ENCODE results near the gene LYG1.
"Not testable (repeated sequence)": the region's sequence is repeated elsewhere in the genome, so short reads cannot be mapped to it uniquely, and the experiment has no call there.

Gene LYG1

DNA sequence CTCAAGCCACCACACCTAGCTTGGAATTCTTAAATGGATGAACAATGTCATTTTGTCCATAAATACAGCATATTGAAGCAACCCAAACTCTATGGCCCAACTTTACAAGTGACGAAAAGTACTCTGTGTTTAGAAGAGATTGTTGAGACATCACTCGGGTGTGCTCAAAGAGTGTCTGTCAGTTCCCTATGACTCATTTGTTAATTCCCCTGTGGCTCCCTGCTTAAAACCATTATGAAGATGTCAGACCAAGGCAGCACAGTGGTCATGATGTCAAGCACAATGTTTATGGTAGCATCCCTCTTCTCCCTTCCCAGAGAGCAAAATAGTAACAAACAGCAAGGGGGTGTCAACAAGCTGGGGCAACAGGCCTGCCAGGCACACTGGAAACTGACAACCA is 3.0 kb downstream of the LYG1 start:
- Histone ChIP-seq H3K4me3 (no peak overlapping the region), H3K27ac (no peak overlapping the region)
- TF ChIP-seq, protein P1, sequence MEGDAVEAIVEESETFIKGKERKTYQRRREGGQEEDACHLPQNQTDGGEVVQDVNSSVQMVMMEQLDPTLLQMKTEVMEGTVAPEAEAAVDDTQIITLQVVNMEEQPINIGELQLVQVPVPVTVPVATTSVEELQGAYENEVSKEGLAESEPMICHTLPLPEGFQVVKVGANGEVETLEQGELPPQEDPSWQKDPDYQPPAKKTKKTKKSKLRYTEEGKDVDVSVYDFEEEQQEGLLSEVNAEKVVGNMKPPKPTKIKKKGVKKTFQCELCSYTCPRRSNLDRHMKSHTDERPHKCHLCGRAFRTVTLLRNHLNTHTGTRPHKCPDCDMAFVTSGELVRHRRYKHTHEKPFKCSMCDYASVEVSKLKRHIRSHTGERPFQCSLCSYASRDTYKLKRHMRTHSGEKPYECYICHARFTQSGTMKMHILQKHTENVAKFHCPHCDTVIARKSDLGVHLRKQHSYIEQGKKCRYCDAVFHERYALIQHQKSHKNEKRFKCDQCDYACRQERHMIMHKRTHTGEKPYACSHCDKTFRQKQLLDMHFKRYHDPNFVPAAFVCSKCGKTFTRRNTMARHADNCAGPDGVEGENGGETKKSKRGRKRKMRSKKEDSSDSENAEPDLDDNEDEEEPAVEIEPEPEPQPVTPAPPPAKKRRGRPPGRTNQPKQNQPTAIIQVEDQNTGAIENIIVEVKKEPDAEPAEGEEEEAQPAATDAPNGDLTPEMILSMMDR (IDR thresholded peaks at IDR 0.05), result no peak
- DNase-seq (ENCODE audit: low spot score), result no peak

DNA sequence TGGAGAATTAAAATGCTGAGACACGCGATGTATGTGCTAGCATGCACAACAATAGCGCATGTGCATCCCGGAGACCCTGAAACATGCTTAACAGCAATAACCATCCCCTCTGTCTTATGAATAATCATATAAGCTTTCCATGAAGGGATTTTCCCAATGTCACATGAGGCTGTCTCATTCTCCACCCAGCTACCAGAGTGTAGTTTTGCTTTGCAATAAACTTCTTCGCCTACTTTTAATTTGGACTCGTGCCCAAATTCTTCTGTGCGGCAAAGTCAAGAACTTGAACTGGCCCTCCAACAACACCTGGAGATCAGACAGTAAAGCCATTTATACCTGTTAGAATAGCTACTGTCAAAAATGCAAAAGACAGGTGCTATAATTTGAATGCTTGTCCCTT is 15.5 kb downstream of the LYG1 start:
- no peak overlapping the region for H3K27ac ChIP-seq
- DNase-seq (ENCODE audit: low spot score), result no peak

DNA sequence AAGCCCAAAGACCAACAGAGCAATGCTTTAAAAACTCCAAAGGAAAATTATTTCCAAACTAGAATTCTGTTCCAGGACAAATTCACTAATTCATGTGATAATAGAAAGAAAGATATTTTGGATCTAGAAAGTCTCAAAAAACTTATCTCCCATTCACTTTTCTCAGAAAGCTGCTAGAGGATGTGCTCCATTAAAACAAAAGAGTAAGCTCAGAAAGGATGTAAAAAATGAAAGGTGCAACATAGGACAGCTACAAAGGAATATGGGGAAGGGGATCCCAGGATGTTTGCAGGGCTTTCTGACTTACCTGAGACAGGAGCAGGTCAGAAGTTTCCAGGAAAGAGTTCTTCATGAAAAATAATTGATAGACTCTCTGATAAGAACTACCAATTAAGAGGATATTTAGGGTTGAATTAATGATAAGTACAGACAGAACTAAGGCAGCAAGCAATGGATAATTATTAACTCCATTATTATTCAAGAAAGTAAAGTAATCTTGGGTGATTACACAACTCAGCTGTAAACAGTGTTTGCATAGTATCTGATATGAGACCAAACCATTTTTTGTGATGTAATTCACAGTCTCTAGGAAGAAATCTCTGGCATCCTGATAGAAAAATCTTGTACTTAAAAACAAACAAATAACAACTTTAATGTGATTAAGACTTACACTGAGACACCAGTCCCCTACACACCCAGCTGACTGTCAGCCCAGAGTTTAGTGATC is 20.9 kb downstream of the LYG1 start:
- Histone ChIP-seq H3K4me3 (no peak overlapping the region), H3K27ac (no peak overlapping the region)
- TF ChIP-seq, protein P1 (IDR thresholded peaks at IDR 0.05), result no peak
- no peak for DNase-seq (ENCODE audit: low spot score)

More for the DNA sequence above, 15.5 kb downstream of the LYG1 start:
- no peak overlapping the region for H3K4me3 ChIP-seq
- TF ChIP-seq, protein P1 (IDR thresholded peaks at IDR 0.05), result no peak

DNA sequence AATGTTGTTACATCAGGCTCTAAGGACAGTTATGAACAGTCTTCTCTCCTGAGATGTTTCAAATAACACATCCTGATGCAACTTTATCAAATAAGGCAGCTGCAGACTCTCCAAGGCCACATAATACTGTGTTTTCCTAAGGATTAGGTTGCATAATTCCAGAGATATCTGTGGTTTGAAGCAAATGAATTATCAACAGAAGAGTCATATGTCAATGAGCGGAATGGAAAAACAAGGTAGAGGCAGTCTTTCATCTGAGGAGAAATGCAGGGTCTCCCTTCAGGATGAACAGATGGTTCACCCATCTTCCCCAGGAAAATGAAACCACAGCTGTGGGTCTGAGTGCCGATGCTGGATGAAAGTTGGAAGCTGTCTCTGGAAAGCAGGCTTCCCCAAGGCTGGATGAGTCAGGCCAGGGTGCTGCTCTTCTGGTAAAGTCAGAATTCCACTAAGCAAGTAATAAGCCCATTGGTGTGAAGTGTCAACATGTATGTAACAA is 22.2 kb downstream of the LYG1 start:
- H3K4me3 ChIP-seq, result no peak overlapping the region
- TF ChIP-seq, protein P1 (IDR thresholded peaks at IDR 0.05), result no peak
- H3K27ac ChIP-seq, result no peak overlapping the region
- DNase-seq (ENCODE audit: low spot score), result no peak

DNA sequence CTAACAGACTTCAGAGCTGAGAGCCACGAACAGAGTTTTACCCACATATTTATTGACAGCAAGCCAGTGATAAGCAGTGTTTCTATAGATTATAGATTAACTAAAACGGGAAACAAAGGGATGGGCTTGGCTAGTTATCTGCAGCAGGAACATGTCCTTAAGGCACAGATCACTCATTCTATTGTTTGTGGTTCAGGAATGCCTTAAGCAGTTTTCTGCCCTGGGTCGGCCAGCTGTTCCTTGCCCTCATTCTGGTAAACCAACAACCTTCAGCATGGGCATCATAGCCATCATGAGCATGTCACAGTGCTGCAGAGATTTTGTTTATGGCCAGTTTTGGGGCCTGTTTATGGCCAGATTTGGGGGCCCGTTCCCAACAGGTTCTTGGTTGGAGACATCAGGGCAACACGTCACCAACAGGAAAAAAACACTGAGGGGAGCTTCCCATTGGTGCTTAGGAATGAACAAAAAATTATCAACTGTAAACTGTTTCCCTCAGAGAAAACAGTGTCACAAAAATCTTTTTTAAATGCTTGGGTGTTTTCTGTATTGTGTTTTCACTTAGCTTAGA is 22.7 kb downstream of the LYG1 start:
- not testable (repeated sequence) for H3K4me3 ChIP-seq; H3K27ac ChIP-seq; DNase-seq (ENCODE audit: low spot score)

GRCh38 chr2:99275882-99276281 is 25.1 kb downstream of the LYG1 start:
- Histone ChIP-seq H3K27ac (no peak overlapping the region), H3K4me3 (no peak overlapping the region)
- TF ChIP-seq, protein P1 (IDR thresholded peaks at IDR 0.05), result no peak
- DNase-seq (ENCODE audit: low spot score), result no peak

DNA sequence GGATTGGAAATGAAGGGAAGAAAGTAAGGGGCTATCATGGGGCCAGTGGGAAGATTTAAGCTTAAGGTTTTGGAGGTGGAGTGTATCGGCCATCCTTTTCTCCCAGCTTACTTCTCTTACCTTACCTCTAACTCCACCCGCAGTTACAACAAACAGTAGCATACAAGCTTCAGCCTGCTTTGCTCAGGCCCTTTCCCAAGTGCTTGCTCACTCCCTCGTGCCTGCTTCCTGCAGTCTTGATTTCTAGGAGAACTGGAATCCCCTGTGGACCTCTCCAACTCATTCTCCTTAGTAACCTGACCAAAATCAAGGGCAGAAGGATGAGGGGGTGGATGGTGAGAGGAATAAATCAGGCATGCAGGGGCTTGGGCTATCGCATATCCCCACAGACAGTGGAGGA is 39.8 kb downstream of the LYG1 start:
- no peak overlapping the region for H3K27ac ChIP-seq
- TF ChIP-seq, protein P1 (IDR thresholded peaks at IDR 0.05), result no peak
- no peak for DNase-seq (ENCODE audit: low spot score)

More for the DNA sequence above, 39.8 kb downstream of the LYG1 start:
- H3K4me3 ChIP-seq, result no peak overlapping the region
